ENCODE measurements around the gene SACM1L.

DNA sequence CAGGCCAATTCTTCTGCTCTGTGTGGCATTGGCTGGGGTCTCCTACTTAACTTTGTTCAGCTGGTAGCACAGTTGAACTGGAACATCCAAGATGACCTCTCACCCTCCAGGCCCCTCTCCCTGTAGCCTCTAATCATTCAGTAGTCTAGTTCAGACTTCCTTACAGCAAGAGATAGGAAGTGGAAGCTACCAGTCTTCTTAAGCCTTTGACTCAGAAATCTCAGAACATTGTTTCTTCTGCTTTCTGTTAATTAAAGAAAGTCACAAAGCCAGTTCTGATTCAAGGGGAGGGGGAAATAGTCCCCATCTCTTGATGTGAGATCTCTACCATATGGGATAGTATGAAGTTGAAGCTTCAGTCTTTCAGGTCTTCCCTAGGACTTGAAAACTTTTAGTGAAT, 18.8 kb upstream of the SACM1L start:
- no peak for TF ChIP-seq POLR2AphosphoS5 (IDR thresholded peaks at IDR 0.05; ENCODE audit: borderline replicate concordance, low read depth, low read length)
- no peak for TF ChIP-seq EZH2 (IDR thresholded peaks at IDR 0.05)
- TF ChIP-seq FOXP2 (optimal IDR thresholded peaks at IDR 0.05; ENCODE audit: control extremely low read depth, extremely low read length, insufficient read depth) = no peak
